Neural crest cell (in vitro differentiated cells): ENCODE data around the gene SHBG. TPM values are rescaled to one million over a fixed set of nuclear protein-coding genes. Genes with fewer than 3 reads are reported as not detected.
A peak's percentile ranks its signal among the peaks of the same experiment; 100 is the strongest.

Source experiments
- DNase-seq: peaks from one replicate; pipeline ENCODE4 v3.0.0; 2021; ENCODE audit warnings: low read depth, mixed read lengths, low spot score
- H3K27ac Mint-ChIP-seq: one replicate; pipeline ENCODE4 v1.8.0; 2021; ENCODE audit warnings: mild to moderate bottlenecking, mixed read lengths; ENCODE audit not compliant: unreplicated experiment
- H3K27me3 Mint-ChIP-seq: 2 replicates; pipeline ENCODE4 v1.8.0; 2021; ENCODE audit warnings: low read depth, mild to moderate bottlenecking, mixed read lengths
- H3K36me3 Mint-ChIP-seq: 2 replicates; pipeline ENCODE4 v1.8.0; 2021; ENCODE audit warnings: low read depth, mild to moderate bottlenecking, mixed read lengths
- H3K4me1 Mint-ChIP-seq: 2 replicates; pipeline ENCODE4 v1.8.0; 2021; ENCODE audit warnings: mixed read lengths
- H3K4me3 Mint-ChIP-seq: one replicate; pipeline ENCODE4 v1.8.0; 2021; ENCODE audit warnings: mild to moderate bottlenecking, mixed read lengths
- H3K9me3 Mint-ChIP-seq: 2 replicates; pipeline ENCODE4 v1.8.0; 2021; ENCODE audit warnings: mixed read lengths
- CTCF ChIP-seq: fragments of 200-600 bp; sonication (generic); conservative IDR thresholded peaks from 2 replicates; pipeline ENCODE4 v1.5.0; 2021; ENCODE audit warnings: antibody characterized with exemption, mild to moderate bottlenecking
- total RNA-seq: library from RNA; stranded (reverse); gene quantifications from 2 replicates; pipeline ENCODE4 v1.2.1, GENCODE V29; 2021

Gene SHBG
- total RNA-seq, 1 donor from 2014 or later = 2.5 TPM

- peaks cover 6% of the 10 kb centered on the region for H3K27me3 Mint-ChIP-seq
- DNase-seq = no peak
Observed at GRCh38 chr17:7646457-7646856, 16.5 kb downstream of the SHBG start.

DNA sequence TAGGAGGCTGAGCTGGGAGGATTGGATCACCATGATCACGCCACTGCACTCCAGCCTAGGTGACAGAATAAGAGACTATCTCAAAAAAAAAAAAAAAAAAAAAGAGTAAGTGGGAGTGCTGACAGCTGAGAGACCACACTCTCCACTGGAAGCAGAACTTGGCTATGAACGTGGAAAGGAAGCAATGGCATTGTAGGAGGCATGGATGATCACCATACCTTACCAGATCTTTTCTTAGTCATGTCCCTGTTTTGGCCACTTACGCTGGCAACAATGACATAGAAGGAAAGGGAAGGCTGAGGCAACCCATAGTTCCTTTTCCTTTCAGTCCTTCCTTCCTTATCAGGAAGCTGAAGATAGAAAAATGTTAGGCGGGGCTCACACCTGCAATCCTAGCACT lies 17.1 kb downstream of the SHBG start:
- DNase-seq = no peak
- no peak overlapping the region for H3K4me3 Mint-ChIP-seq
- peaks cover 16% of the 10 kb centered on the region for H3K4me1 Mint-ChIP-seq
- peaks cover 8% of the 10 kb centered on the region for H3K27me3 Mint-ChIP-seq
- TF ChIP-seq CTCF = no peak
- no peak overlapping the region for H3K27ac Mint-ChIP-seq
- H3K9me3 Mint-ChIP-seq = no peaks in the 10 kb centered on the region
- H3K36me3 Mint-ChIP-seq = no peaks in the 10 kb centered on the region

More at GRCh38 chr17:7646457-7646856, 16.5 kb downstream of the SHBG start:
- Mint-ChIP-seq H3K36me3 (no peaks in the 10 kb centered on the region), H3K4me1 (peaks cover 14% of the 10 kb centered on the region), H3K27ac (no peak overlapping the region), H3K4me3 (peak overlapping the region; percentile 36), H3K9me3 (no peaks in the 10 kb centered on the region)
- no peak for TF ChIP-seq CTCF

- H3K27ac Mint-ChIP-seq = no peak within 1 kb of the TSS
- peaks cover 5% of the 10 kb centered on the region for H3K36me3 Mint-ChIP-seq
- H3K4me3 Mint-ChIP-seq = peak within 1 kb of the TSS; percentile 89
- peak; percentile 73 for DNase-seq
- H3K9me3 Mint-ChIP-seq = no peaks in the 10 kb centered on the region
- H3K27me3 Mint-ChIP-seq = peaks cover 9% of the 10 kb centered on the region
- peaks cover 31% of the 10 kb centered on the region for H3K4me1 Mint-ChIP-seq
- no peak for TF ChIP-seq CTCF
Observed at GRCh38 chr17:7650509-7651096, 20.7 kb downstream of the SHBG start, which contains the start of gene ATP1B2. ATP1B2 (plus strand) TSS chr17:7650926; CDS start chr17:7651519, 593 bp downstream.

DNA sequence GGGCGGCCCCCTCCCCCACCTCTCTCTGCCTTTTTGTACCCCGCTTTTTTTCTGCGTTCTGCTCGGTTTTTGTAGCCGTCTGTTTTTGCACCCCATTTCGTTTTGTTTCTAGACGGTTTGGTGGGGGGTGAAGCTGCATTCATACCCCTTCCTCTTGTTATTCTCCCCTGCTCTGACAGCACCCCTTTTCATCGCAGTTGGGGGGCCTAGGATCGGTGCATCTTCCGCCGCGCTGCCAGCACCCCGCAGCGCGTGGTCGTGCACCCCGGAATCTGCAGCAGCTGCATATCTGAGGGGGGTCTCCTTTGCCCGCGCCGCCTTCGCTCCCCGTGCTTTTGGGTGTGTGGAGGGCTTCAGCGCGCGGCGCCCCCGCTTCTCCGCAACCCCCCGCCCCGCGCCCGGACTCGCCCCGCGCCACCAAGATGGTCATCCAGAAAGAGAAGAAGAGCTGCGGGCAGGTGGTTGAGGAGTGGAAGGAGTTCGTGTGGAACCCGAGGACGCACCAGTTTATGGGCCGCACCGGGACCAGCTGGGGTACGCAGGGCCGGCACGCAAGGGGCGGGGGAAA lies 21.2 kb downstream of the SHBG start:
- TF ChIP-seq CTCF = no peak
- peaks cover 6% of the 10 kb centered on the region for H3K36me3 Mint-ChIP-seq
- no peak overlapping the region for H3K27ac Mint-ChIP-seq
- no peak for DNase-seq
- H3K9me3 Mint-ChIP-seq = no peaks in the 10 kb centered on the region
- H3K27me3 Mint-ChIP-seq = peaks cover 9% of the 10 kb centered on the region
- H3K4me3 Mint-ChIP-seq = peak overlapping the region; percentile 89
- peaks cover 37% of the 10 kb centered on the region for H3K4me1 Mint-ChIP-seq

- Mint-ChIP-seq H3K36me3 (peaks cover 8% of the 10 kb centered on the region), H3K27ac (no peak overlapping the region), H3K9me3 (no peaks in the 10 kb centered on the region), H3K4me3 (peak overlapping the region; percentile 84), H3K4me1 (peaks cover 43% of the 10 kb centered on the region), H3K27me3 (peaks cover 9% of the 10 kb centered on the region)
- no peak for TF ChIP-seq CTCF
- no peak for DNase-seq
Observed at GRCh38 chr17:7651665-7652387, 21.9 kb downstream of the SHBG start.
